ENCODE results near the gene MRPL11. TPM values are rescaled to one million over a fixed set of nuclear protein-coding genes. Genes with fewer than 3 reads are reported as not detected.

MRPL11 gene
- total RNA-seq, 1 donor from 2014 or later, result 93.0 TPM

DNA sequence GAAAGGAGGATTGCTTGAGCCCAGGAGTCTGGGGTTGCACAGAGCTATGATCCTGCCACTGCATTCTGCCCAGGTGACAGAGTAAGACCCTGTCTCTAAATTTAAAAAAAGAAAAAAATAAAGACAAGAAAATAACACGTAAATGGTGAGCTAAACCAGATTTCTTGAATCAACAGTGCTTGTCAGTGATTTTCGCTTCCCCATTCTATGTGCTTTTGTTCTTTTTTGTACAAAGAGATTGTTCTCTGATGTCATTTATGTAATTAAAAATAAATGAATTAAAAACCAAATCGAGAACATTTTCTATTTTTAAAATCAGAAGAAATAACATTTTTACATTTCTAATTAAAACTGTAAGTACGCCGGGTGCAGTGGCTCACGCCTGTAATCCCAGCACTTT is 47.3 kb downstream of the MRPL11 start:
- Mint-ChIP-seq H3K27ac (no peak overlapping the region), H3K4me3 (no peak overlapping the region), H3K9me3 (no peaks in the 10 kb centered on the region), H3K27me3 (ENCODE audit: insufficient read depth) (peaks cover 5% of the 10 kb centered on the region), H3K4me1 (ENCODE audit: low read depth) (peaks cover 4% of the 10 kb centered on the region), H3K36me3 (ENCODE audit: low read depth) (no peaks in the 10 kb centered on the region)
- no peak for DNase-seq (ENCODE audit: low spot score)
- intact Hi-C loops (cut with micrococcal nuclease), result no loop called here

DNA sequence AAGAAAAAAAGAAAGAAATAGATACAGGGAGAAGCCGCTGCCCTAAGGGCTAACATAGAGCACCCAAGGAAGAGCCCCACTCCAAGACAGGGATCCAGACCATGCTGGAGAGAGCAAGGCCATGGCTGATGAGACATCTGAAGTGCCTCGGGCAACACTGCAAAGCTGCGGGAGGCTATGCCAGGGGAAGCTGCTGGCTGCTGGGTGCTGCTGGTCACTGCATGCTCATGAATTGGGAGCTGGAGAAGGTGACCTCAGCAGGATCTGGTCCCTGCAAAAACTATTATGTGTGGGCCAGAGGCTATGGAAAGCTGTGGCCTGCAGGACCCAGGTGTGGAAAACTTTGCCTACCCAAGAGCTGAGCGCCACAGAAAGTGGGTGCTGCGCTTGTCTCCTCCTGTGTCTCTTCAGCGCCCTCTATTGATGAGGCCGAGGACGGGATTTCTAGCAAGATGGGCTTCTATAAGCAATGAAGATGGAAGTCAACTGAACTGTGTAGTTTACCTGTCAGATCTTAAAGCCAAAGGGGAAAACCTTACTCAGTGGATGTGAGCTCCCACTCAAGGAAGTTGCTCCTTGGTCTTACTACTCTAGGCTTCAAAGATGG is 49.8 kb downstream of the MRPL11 start:
- peak; percentile 65 for DNase-seq (ENCODE audit: low spot score)
- Mint-ChIP-seq H3K9me3 (no peaks in the 10 kb centered on the region), H3K27me3 (ENCODE audit: insufficient read depth) (peaks cover 4% of the 10 kb centered on the region), H3K4me3 (no peak overlapping the region), H3K4me1 (ENCODE audit: low read depth) (peaks cover 10% of the 10 kb centered on the region), H3K27ac (no peak overlapping the region), H3K36me3 (ENCODE audit: low read depth) (no peaks in the 10 kb centered on the region)
- intact Hi-C loops (cut with micrococcal nuclease), result loop anchor here (1.0 to 5.0 kb wide), 3 partner anchors 42 to 288 kb away; partner anchors contain the start of genes B4GAT1, BRMS1 and RBM4B

DNA sequence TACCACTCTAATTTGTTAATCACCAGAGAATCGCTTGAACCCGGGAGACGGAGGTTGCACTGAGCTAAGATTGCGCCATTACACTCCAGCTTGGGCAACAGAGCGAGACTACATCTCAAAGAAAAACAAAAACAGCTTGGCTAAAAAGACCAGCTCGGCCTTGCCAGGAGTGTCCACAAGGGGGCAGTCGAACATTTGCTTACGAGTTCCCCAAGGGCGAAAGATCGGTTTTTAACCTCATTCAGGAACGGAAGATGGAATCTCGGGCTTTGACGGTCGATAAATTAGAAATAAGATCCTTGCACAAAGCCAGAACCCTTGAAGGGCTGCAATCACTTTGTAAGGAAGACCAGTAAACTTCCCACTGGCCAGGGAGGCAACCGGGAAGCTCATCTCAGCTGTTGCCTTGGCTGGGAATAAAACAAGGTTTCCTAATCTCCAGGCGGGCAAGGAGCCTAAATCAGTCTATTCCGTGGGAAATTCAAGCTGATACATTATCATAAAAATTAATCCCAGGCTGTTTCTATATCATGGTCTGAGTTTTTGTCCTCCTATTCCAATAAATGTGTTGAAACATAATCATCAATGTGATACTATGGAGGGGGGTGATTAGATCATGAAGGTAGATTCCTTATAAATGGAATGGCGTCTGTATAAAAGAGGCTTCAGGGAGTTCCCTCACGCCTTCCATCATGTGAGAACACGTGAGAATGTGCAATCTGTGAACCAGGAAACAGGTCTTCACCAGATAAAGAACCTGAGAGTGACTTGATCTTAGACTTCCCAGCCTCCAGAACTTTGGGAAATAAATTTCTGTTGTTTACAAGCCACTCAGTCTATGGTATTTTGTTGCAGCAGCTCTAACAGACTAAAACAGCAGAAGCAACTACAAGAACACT is 52.2 kb downstream of the MRPL11 start:
- peaks cover 10% of the 10 kb centered on the region for H3K4me1 Mint-ChIP-seq (ENCODE audit: low read depth)
- peak; percentile 71 for DNase-seq (ENCODE audit: low spot score)
- H3K4me3 Mint-ChIP-seq, result no peak overlapping the region
- peak overlapping the region; percentile 2 for H3K27ac Mint-ChIP-seq
- peaks cover 2% of the 10 kb centered on the region for H3K27me3 Mint-ChIP-seq (ENCODE audit: insufficient read depth)
- H3K36me3 Mint-ChIP-seq (ENCODE audit: low read depth), result no peaks in the 10 kb centered on the region
- no peaks in the 10 kb centered on the region for H3K9me3 Mint-ChIP-seq
- intact Hi-C loops (cut with micrococcal nuclease), result loop anchor here (1.0 to 5.0 kb wide), 4 partner anchors 14 to 291 kb away; partner anchors contain the start of genes B4GAT1, BRMS1 and RBM4B

Other genes starting within 250 kb of the MRPL11 start
- 56.3 and 62.1 TPM in 2 replicates for gene KLC2, start 181.1 kb downstream of the MRPL11 start, total RNA-seq
- gene RAB1B, start 170.2 kb downstream of the MRPL11 start, total RNA-seq, result 123 and 124 TPM in 2 replicates
- 1.7 and 1.8 TPM in 2 replicates for gene CNIH2, start 160.7 kb downstream of the MRPL11 start, total RNA-seq
- 125 and 127 TPM in 2 replicates for gene YIF1A, start 149.7 kb downstream of the MRPL11 start, total RNA-seq
- gene TMEM151A, start 147.0 kb downstream of the MRPL11 start, total RNA-seq, result not detected in 2 replicates
- gene CD248, start 121.8 kb downstream of the MRPL11 start, total RNA-seq, result 0.10 TPM in 1 of 2 replicates, not detected in the other
- gene RIN1, start 102.4 kb downstream of the MRPL11 start, total RNA-seq, result 0.78 and 0.86 TPM in 2 replicates
- 63.1 and 67.1 TPM in 2 replicates for gene BRMS1, start 93.7 kb downstream of the MRPL11 start, total RNA-seq
- 10.6 and 12.1 TPM in 2 replicates for gene B4GAT1, start 91.2 kb downstream of the MRPL11 start, total RNA-seq
- 14.3 and 16.6 TPM in 2 replicates for gene SLC29A2, start 67.1 kb downstream of the MRPL11 start, total RNA-seq
- not detected in 2 replicates for gene NPAS4, start 17.8 kb downstream of the MRPL11 start, total RNA-seq
- gene PELI3, start 28.1 kb upstream of the MRPL11 start, total RNA-seq, result 15.3 and 15.8 TPM in 2 replicates
- gene DPP3, start 41.6 kb upstream of the MRPL11 start, total RNA-seq, result 102 and 112 TPM in 2 replicates
- 18.0 and 18.1 TPM in 2 replicates for gene BBS1, start 71.8 kb upstream of the MRPL11 start, total RNA-seq
- 14.6 and 15.6 TPM in 2 replicates for gene ZDHHC24, start 107.2 kb upstream of the MRPL11 start, total RNA-seq
- 0.05 TPM in 1 of 2 replicates, not detected in the other for gene ACTN3, start 108.1 kb upstream of the MRPL11 start, total RNA-seq
- gene CTSF, start 129.8 kb upstream of the MRPL11 start, total RNA-seq, result 0.71 and 0.73 TPM in 2 replicates
- gene CCDC87, start 154.2 kb upstream of the MRPL11 start, total RNA-seq, result 0.29 and 0.37 TPM in 2 replicates
- 25.3 and 32.1 TPM in 2 replicates for gene CCS, start 154.3 kb upstream of the MRPL11 start, total RNA-seq
- gene RBM14, start 177.8 kb upstream of the MRPL11 start, total RNA-seq, result 198 and 200 TPM in 2 replicates
- 131 and 133 TPM in 2 replicates for gene RBM4, start 199.9 kb upstream of the MRPL11 start, total RNA-seq
- 14.3 and 16.6 TPM in 2 replicates for gene RBM4B, start 239.0 kb upstream of the MRPL11 start, total RNA-seq

All from activated T-helper 1 cell treated with anti-CD3 and anti-CD28 coated beads, Interleukin-12 subunit alpha, Interleukin-12 subunit beta, Interleukin-2, Interleukin-4 antibody, amounts not matched to agents 30 ng/mL and 10 ng/mL and 1 ng/mL, durations not matched to agents 14 hours and 24 hours and 36 hours (primary cell).